ENCODE results near the gene NPRL2. TPM values are rescaled to one million over a fixed set of nuclear protein-coding genes. Genes with fewer than 3 reads are reported as not detected.

NPRL2 gene
- total and polyA plus RNA-seq, 2 of the 13 experiments (the other 11 are each of a cell fraction or from before 2014, with no cell fraction given): 30.6 to 51.4 TPM

- TF ChIP-seq TERF1 (CRISPR knock-in tag; IDR thresholded peaks at IDR 0.05): no peak
- TF ChIP-seq RARG (CRISPR knock-in tag; IDR thresholded peaks at IDR 0.05; ENCODE audit: low read depth): no peak
- TF ChIP-seq KMT2B (CRISPR knock-in tag; IDR thresholded peaks at IDR 0.05): peak; percentile 65; the same call in 1 of the 2 replicates
- peak; percentile 6; the same call in 1 of the 2 replicates for TF ChIP-seq ZNF589 (CRISPR knock-in tag; conservative IDR thresholded peaks at IDR 0.05)
- peak; percentile 81 for TF ChIP-seq ZFX (CRISPR knock-in tag; IDR thresholded peaks at IDR 0.05; ENCODE audit: low read depth)
- TF ChIP-seq ZNF607 (CRISPR knock-in tag; IDR thresholded peaks at IDR 0.05; ENCODE audit: borderline replicate concordance): peak; percentile 26; the same call in 1 of the 2 replicates
- no peak; the same call in 1 of the 2 replicates for TF ChIP-seq ARID5B (CRISPR knock-in tag; IDR thresholded peaks at IDR 0.05)
- TF ChIP-seq SSRP1 (CRISPR knock-in tag; IDR thresholded peaks at IDR 0.05): 0 out of 2 replicates have a peak, but pooled peaks have one; percentile 52
- peak; percentile 81 for TF ChIP-seq ZNF878 (CRISPR knock-in tag; IDR thresholded peaks at IDR 0.05)
- no peak for TF ChIP-seq ZNF30 (CRISPR knock-in tag; IDR thresholded peaks at IDR 0.05)
- TF ChIP-seq MED13 (CRISPR knock-in tag; IDR thresholded peaks at IDR 0.05): peak; percentile 3; the same call in 1 of the 2 replicates
- no peak for TF ChIP-seq FOXA1 (IDR thresholded peaks at IDR 0.05)
- TF ChIP-seq FOXA1 (CRISPR knock-in tag; IDR thresholded peaks at IDR 0.05): peak; percentile 16; the same call in 1 of the 2 replicates
- TF ChIP-seq ZNF354B (CRISPR knock-in tag; IDR thresholded peaks at IDR 0.05): no peak
- TF ChIP-seq HIVEP1 (CRISPR knock-in tag; IDR thresholded peaks at IDR 0.05): peak; percentile 99
- no peak; the same call in 1 of the 2 replicates for TF ChIP-seq ZSCAN9 (CRISPR knock-in tag; IDR thresholded peaks at IDR 0.05; ENCODE audit: borderline replicate concordance)
- peak; percentile 35; the same call in 1 of the 2 replicates for TF ChIP-seq MIXL1 (CRISPR knock-in tag; IDR thresholded peaks at IDR 0.05)
- TF ChIP-seq FOXK1 (CRISPR knock-in tag; IDR thresholded peaks at IDR 0.05; ENCODE audit: borderline replicate concordance, low read depth): peak; percentile 9; the same call in 1 of the 2 replicates
- TF ChIP-seq SNAPC4 (CRISPR knock-in tag; IDR thresholded peaks at IDR 0.05): no peak
- peak; percentile 100 for TF ChIP-seq KDM2A (CRISPR knock-in tag; IDR thresholded peaks at IDR 0.05; ENCODE audit: borderline replicate concordance, low read depth)
- no peak for TF ChIP-seq WIZ (CRISPR knock-in tag; IDR thresholded peaks at IDR 0.05)
These were observed 51.5 kb downstream of the NPRL2 start, which contains the start of the genes HYAL3 and NAA80 (continued) for GRCh38 chr3:50298836-50299637.

Data from HepG2 (cell line).